Fibroblast of villous mesenchyme (primary cell): ENCODE data around the gene HAO1. TPM values are rescaled to one million over a fixed set of nuclear protein-coding genes. Genes with fewer than 3 reads are reported as not detected.

ENCODE experiments used
- DNase-seq: peaks from one replicate; pipeline ENCODE4 v3.0.0-alpha.2; 2010; ENCODE audit warnings: low read depth
- H3K4me3 ChIP-seq: 2 replicates; pipeline ENCODE4 v1.5.1; 2011; ENCODE audit warnings: low read depth, mild to moderate bottlenecking, low read length
- CTCF ChIP-seq: IDR thresholded peaks from 2 replicates; pipeline ENCODE4 v1.5.1; 2012; ENCODE audit warnings: low read depth, mild to moderate bottlenecking, low read length; ENCODE audit not compliant: insufficient read depth
- total RNA-seq: library from RNA; depleted of rRNA; stranded (reverse); fragments of >200 nt; gene quantifications from 2 replicates; pipeline ENCODE4 v1.2.3, GENCODE V29; 2012

HAO1 gene
- total RNA-seq, result not detected in 2 replicates

GRCh38 chr20:7940341-7940740 lies at the start of gene HAO1:
TSS of gene HAO1 (minus strand) at chr20:7940458. CDS start at chr20:7940422, 36 bp downstream.
- DNase-seq, result no peak
- no peak within 1 kb of the TSS for H3K4me3 ChIP-seq
- no peak for TF ChIP-seq CTCF

- DNase-seq, result no peak
- TF ChIP-seq CTCF, result no peak
- H3K4me3 ChIP-seq, result no peak overlapping the region
Observed at GRCh38 chr20:7989379-7989778, 49.1 kb upstream of the HAO1 start.

GRCh38 chr20:7985916-7986315 lies 45.7 kb upstream of the HAO1 start:
- TF ChIP-seq CTCF, result no peak
- H3K4me3 ChIP-seq, result no peak overlapping the region
- no peak for DNase-seq

GRCh38 chr20:7984192-7984591 lies 43.9 kb upstream of the HAO1 start:
- H3K4me3 ChIP-seq, result no peak overlapping the region
- DNase-seq, result no peak
- TF ChIP-seq CTCF, result no peak

GRCh38 chr20:7981374-7981773 lies 41.1 kb upstream of the HAO1 start:
- no peak for TF ChIP-seq CTCF
- H3K4me3 ChIP-seq, result no peak overlapping the region
- no peak for DNase-seq

GRCh38 chr20:7980332-7981046 lies 40.2 kb upstream of the HAO1 start:
- no peak overlapping the region for H3K4me3 ChIP-seq
- DNase-seq, result peak; percentile 60
- TF ChIP-seq CTCF, result peak; percentile 56

GRCh38 chr20:7977709-7978108 lies 37.5 kb upstream of the HAO1 start:
- TF ChIP-seq CTCF, result no peak
- H3K4me3 ChIP-seq, result no peak overlapping the region
- no peak for DNase-seq
